Inflammatory macrophage (primary cell): ENCODE data around the gene PRLH.
A peak's percentile ranks its signal among the peaks of the same experiment; 100 is the strongest.

Source experiments
- DNase-seq, 2 donors: peaks; one replicate each; pipeline ENCODE4 v3.0.0-alpha.2; 2020 to 2022

PRLH gene

GRCh38 chr2:237539681-237540080 lies 26.7 kb upstream of the PRLH start:
- no peak for DNase-seq

- no peak for DNase-seq
Observed at GRCh38 chr2:237540223-237540775, 26.1 kb upstream of the PRLH start.

GRCh38 chr2:237540823-237541222 lies 25.6 kb upstream of the PRLH start:
- no peak for DNase-seq

GRCh38 chr2:237541243-237541642 lies 25.1 kb upstream of the PRLH start:
- DNase-seq = no peak

DNA sequence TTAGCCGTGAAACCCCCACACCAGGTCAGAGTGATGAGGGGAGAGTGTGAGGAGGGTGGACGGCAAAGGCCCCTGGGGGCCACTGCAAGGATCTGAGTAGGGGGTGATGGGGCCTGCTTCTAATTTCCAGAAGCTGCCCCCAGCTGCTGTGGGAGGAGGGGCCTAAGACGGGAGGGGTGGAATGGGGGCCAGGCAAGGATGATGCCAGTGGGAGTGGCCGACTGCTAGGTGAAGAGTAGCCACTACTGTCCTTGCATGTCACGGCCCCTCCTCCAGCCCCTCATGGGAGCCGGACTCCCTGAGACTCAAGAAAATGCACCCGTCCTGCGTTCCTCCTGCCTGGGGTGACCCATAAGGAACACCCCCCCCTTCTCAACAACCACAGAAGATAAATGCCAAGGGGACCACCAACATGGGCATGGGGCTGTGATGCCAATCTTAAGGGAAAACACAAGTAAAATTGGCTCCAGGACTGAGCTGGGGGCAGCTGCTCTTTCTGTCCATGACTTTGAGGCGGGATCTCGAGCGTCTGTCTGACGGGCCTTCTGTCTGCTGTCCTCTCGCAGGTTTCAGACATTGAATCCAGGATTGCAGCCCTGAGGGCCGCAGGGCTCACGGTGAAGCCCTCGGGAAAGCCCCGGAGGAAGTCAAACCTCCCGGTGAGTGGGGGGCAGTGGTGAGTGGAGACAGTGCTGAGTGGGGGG lies 24.2 kb upstream of the PRLH start:
- DNase-seq = no peak

DNA sequence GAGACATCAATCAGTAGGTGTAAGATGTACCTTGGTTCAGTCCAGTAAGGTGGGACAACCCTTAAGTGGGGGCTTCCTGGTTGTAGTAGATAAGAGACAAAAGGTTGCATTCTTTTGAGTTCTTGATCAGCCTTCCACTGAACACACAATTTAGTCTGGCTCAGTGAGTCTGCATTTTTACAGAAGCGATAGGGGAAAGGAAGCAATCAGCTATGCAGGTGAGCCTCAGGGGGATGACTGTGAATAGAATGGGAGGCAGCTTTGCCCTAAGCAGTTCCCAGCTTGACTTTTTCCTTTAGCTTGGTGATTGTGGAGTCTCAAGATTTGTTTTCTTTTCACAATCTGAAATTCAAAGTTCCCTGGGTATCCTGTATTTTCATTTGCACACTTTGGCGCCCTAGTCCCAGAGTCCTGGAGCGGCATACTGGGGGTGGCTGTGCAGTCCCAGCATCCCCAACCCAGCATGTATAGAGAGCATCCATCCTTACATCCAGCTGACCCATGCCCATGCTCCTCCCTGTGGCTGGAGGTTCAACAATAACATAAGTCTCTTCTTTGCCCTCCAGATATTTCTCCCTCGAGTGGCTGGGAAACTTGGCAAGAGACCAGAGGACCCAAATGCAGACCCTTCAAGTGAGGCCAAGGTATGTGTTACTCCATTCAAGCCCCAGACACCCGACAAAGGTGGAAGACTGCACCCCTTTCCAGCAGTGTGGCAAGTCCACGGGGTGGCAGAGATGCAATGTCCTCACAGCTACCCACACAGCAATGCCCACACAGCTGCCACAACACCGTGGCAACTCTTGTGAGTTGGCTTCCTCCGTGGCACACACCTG lies 20.1 kb upstream of the PRLH start:
- DNase-seq = no peak

- no peak for DNase-seq
Observed at GRCh38 chr2:237546876-237547395, 19.4 kb upstream of the PRLH start.

DNA sequence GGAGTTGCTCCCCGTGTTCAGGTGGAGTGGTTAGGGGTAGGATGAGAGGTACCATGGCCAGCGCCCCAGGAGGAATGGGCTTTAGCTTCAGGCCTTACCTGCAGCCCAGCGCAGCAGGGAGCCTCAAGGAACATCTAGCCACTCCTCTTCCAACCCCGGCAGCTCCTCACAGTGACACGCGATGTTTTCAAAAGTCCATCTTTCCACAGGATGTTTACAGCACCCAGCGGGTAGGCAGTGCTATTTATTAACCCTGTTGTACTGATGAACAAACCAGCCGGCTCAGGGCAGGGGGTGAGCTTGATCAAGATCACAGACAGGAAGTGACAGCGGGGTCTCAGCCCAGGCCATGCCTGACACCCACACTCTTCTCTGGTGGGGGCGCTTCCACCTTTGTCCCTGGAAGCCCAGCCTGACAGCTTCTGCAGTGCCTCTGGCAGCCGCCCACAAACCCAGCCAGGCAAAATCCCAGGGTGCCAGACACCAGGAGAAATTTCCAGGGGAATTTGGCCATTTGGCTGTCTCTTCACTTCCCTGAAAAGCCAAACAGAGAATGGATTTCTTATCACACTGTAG lies 18.4 kb upstream of the PRLH start:
- DNase-seq = no peak

DNA sequence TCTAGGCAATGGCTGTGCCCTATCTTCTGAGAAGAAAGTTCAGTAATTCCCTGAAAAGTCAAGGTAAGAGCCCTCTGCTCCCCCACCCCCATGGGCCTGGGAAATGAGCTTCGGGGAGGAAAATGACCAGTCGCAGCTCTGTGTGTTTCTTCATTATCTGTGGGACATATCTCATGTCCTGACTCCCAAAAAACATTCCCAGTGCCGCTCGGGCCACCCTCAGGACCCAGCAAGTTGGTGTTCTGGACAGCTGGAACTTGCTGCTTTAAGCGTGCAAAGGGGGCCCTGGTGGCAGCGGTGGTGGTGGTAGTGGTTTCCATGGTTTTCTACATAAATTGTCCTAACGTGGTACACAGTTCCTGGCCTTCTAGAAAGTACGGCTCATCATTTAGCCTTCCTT lies 17.2 kb upstream of the PRLH start:
- no peak for DNase-seq

DNA sequence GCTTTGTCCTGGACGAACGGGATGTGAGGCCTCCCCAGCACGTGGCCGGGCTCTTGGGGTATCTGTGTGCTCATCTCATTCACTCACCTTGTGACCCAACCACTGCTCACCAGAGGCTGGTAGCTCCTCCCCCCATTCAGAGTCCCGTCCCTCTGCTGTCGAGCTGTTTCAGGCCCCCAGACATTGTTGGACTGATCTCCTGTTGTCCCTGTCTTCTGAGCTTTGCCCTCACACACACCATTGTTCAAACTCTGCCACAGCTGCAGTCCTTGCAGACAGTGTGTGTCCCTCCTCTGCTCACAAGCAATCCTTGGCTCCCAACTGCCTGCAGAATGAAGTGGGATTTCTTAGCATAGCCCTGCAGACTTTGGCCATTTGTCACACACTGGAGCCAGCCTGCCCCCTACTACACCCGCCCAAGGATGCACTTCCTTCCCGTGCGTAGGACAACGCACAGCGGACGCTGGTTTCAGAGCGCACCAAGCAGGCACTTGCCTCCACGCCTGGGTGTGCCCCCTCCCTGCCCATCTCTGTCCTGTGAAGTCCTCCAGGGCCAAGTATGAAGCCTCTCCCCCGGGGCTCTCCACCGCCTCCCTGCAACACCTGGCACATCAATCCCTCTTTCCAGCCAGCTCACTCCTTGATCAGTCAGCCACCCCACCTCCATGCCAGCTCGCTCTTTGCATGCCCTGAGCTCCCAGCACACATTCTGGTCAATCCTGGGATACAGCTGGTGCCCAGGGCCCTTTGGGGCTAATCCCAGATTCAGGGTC lies 16.5 kb upstream of the PRLH start:
- DNase-seq = no peak

GRCh38 chr2:237551071-237551574 lies 15.3 kb upstream of the PRLH start:
- no peak for DNase-seq

GRCh38 chr2:237552908-237553307 lies 13.5 kb upstream of the PRLH start:
- no peak for DNase-seq

GRCh38 chr2:237553948-237554347 lies 12.4 kb upstream of the PRLH start:
- DNase-seq = no peak

DNA sequence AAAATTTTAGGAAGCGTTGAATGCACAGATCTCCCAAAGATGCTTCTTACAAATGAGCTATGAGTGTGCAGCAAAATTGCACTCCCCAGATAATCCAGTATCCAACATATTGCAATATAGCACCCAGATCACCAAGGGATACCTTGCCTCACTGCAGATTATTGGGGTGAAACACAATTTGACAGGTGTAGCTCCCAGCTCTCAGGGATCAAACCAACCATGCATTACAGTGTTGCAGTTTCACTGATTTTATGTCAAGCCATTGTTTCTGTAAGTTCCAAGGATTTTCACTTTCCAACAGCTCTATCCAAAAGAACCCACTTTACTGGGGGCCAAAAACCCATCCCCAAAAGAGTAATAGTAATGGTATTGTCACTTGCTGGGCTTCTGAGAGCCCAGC lies 10.8 kb upstream of the PRLH start:
- DNase-seq = no peak

DNA sequence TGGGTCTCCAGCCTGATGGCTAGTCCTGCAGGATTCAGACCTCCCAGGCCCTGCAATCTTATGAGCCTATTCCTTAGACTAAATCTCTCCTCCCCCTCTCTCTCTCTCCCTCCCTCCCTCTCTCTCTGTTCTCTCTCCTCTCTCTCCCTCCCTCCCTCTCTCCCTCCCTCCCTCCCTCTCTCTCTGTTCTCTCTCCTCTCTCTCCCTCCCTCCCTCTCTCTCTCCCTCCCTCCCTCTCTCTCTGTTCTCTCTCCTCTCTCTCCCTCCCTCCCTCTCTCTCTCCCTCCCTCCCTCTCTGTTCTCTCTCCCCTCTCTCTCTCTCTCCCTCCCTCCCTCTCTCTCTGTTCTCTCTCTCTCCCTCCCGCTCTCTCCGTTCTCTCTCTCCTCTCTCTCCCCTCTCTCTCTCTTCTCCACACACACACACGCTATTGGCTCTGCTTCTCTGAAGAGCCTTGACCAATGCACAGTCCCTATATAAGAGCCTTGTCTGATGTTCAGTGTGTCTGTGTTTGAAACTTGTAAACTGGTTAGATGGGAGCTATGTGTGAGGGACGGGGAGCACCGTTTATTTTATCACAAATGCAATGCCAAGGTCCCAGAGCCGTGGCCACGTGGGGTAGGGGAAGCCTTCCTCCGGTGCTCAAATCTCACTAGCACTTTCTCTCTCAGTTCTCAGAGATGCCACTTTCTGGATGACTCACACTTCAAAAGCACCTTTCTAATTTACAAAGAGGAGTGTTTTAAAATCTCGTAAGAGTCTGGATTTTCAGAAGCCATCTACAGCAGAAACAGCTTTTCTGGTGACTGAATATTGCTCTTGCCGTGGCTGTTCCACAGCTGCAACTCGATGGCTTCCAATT lies 9.4 kb upstream of the PRLH start:
- DNase-seq = no peak

DNA sequence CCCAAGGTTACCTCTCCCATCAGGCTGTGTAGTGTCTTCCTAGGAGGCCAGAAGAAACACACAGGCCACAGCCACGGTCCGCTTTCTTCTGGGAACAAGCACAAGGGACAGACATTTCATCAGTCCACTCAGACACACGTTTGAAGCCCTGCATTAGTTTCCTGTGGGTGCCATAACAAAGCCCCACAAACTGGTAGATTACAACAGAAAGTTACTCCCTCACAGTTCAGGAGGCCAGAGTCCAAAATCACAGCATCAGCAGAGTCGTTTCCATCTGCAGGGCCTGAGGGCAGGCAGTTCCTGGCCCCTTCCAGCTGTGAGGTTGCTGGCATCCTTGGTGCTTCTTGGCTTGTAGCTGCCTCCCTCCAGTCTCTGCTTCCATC lies 8.8 kb upstream of the PRLH start:
- DNase-seq = no peak

- peak; percentile 5 to 12 for DNase-seq
Observed at GRCh38 chr2:237558961-237559641, 7.3 kb upstream of the PRLH start.

DNA sequence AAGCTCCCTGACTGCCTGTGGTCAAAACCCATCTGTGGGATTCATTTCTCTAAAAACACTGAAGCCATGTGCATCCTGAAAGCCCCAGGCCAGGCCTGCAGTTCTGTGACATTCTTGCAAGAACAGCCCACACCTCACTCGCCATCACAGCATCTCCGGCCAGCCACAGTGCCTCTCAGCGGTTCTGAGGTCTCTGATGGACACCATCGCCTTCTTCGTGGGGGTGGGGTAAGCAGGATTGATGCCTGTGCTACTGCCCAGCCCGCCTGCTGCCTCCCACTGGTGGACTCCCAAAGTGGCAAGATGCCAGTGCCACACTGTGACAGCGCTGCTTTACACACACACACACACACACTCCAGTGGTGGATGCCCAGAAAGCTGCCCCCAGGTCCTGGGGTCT lies 5.2 kb upstream of the PRLH start:
- DNase-seq = no peak

DNA sequence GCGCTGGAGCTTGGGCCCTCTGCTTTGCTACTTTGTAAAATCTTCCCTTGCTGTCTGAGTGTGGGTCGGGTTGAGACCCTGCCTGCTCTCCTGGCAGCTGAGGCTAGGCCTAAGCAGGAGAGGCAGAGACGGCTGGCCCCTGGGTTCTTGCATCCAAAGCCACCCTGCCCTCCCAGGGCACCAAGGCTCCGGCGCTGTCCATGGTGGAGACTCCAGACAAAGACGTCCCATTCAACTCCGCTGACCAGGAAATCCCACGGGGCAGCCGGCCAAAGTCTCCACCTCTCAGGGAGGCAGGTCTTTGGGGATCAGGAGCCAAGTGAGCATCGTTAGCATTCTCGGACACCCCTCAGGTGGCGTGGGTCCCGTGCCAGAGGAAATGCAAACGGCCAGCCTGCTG lies 2.6 kb upstream of the PRLH start:
- DNase-seq = no peak

DNA sequence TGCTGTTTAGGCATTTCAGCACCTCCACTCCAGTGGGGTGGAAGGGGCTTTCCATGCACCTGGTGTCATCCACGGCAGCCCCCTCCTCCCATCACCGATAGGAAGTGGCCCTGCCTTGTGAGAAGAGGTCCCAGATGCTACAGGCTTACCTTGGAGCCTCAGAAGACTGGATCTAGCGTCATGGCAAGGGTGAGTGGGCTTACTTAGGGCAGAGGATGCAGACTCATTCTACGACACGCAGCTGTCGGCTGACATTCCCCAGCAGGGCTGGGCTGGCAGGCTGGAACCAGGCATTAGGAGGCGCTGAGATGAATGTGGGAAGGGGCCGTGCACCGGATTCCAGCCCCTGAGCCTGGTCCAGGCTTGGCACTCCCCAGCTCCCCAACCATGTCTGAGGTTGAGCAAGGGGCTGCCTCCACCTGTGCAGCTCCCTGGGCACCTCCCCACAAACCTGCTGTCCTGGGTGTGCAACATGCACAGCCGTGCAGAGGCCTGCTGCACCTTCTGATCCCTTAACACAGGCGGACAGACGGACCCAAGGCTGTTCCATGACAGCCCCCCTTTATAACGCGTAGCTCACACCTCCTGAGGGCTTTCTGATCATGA lies 1.7 kb upstream of the PRLH start:
- no peak for DNase-seq
